Activated T-helper 2 cell treated with anti-CD3 and anti-CD28 coated beads, Interferon-gamma antibody, Interleukin-2, Interleukin-4, amounts not matched to agents 10 μg/mL and 5 μg/mL and 100 μg/mL, durations not matched to agents 14 hours and 24 hours and 36 hours (primary cell): ENCODE results near the gene CAMKK2. TPM values are rescaled to one million over a fixed set of nuclear protein-coding genes. Genes with fewer than 3 reads are reported as not detected.
A peak's percentile ranks its signal among the peaks of the same experiment; 100 is the strongest.
"Not testable (repeated sequence)": the region's sequence is repeated elsewhere in the genome, so short reads cannot be mapped to it uniquely, and the experiment has no call there.

Experiments used
- DNase-seq: peaks from one replicate; pipeline ENCODE4 v3.0.0; 2021; ENCODE audit warnings: low spot score
- H3K27ac Mint-ChIP-seq: one replicate; pipeline ENCODE4 v1.8.0; 2021; ENCODE audit warnings: mixed read lengths
- H3K27me3 Mint-ChIP-seq: one replicate; pipeline ENCODE4 v1.8.0; 2021; ENCODE audit warnings: low read depth, mixed read lengths
- H3K36me3 Mint-ChIP-seq: one replicate; pipeline ENCODE4 v1.8.0; 2021; ENCODE audit warnings: low read depth, mixed read lengths
- H3K4me1 Mint-ChIP-seq: one replicate; pipeline ENCODE4 v1.8.0; 2021; ENCODE audit warnings: low read depth, mixed read lengths
- H3K4me3 Mint-ChIP-seq: one replicate; pipeline ENCODE4 v1.8.0; 2021; ENCODE audit warnings: low read depth, mild to moderate bottlenecking, moderate library complexity, mixed read lengths
- H3K9me3 Mint-ChIP-seq: one replicate; pipeline ENCODE4 v1.8.0; 2021; ENCODE audit warnings: mixed read lengths
- intact Hi-C: fragments of 100-400 bp; cut with micrococcal nuclease; formaldehyde crosslinking; loops from one replicate; pipeline ENCODE4 v1.15.1; 2023
- total RNA-seq: library from RNA; stranded (reverse); gene quantifications from 2 replicates; pipeline ENCODE4 v1.2.3, GENCODE V29; 2022

Gene CAMKK2
- total RNA-seq, 1 donor from 2014 or later, result 35.2 TPM

- peaks cover 3% of the 10 kb centered on the region for H3K4me1 Mint-ChIP-seq
- H3K4me3 Mint-ChIP-seq, result no peak overlapping the region
- H3K27me3 Mint-ChIP-seq, result no peaks in the 10 kb centered on the region
- H3K36me3 Mint-ChIP-seq, result peaks cover 49% of the 10 kb centered on the region
- no peak overlapping the region for H3K27ac Mint-ChIP-seq
- intact Hi-C loops, result no loop called here
- no peaks in the 10 kb centered on the region for H3K9me3 Mint-ChIP-seq
- no peak for DNase-seq
Measured at GRCh38 chr12:121264135-121264534, 32.4 kb downstream of the CAMKK2 start.

DNA sequence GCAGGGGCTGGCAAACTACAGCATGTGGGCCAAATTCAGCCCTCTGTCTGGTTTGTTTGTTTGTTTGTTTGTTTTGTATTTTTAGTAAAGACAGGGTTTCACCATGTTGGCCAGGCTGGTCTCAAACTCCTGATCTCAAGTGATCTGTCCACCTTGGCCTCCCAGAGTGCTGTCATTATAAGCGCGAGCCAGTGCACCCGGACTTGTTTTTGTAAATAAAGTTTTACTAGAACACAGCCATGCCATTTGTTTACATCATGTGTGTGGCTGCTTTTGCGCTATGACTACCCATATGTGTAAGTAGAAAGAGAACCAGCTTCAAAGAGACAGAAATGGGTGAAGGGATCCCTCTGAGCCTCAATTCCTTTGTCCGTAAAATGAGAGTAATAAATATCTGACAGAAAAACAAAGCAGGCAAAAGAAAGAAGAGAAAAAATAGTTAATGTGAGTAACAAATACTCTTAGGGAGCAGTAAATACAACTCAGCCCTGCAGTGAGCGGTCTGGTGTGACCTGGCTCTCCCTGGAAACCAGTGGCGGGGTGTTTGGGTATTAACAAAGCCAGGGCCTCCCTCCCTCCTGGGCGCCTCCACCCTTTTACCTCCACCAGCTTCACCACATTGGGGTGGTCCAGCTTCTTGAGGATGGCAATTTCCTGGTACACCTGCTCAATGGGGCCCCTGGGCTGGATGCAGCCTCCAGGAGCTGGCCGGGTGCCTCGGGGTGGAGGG, 33.1 kb downstream of the CAMKK2 start:
- Mint-ChIP-seq H3K27me3 (no peaks in the 10 kb centered on the region), H3K4me1 (no peaks in the 10 kb centered on the region), H3K36me3 (peaks cover 52% of the 10 kb centered on the region), H3K27ac (no peak overlapping the region), H3K4me3 (no peak overlapping the region), H3K9me3 (no peaks in the 10 kb centered on the region)
- DNase-seq, result no peak
- intact Hi-C loops, result no loop called here

DNA sequence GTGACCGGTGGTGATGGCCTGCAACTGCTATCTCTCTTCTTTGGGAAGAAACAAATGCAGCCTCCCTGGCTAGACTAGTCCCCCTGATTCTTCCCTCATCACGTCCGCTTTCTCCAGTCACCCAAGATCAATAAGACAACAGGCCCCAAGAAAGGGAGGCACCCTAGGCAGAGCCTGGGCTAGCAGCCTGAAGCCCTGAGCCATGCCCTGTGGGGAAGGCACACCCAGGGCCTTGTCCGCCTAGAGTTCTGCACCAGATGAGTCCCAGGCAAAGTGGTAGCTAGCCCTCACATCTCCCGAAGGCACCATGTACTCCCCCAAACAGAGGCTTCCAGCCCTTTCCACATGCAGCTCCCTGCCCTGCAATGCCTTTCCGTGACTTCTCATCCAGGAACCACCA, 35.1 kb downstream of the CAMKK2 start:
- Mint-ChIP-seq H3K4me3 (no peak overlapping the region), H3K27ac (no peak overlapping the region), H3K9me3 (no peaks in the 10 kb centered on the region), H3K4me1 (no peaks in the 10 kb centered on the region), H3K36me3 (peaks cover 57% of the 10 kb centered on the region), H3K27me3 (no peaks in the 10 kb centered on the region)
- intact Hi-C loops, result no loop called here
- DNase-seq, result no peak

DNA sequence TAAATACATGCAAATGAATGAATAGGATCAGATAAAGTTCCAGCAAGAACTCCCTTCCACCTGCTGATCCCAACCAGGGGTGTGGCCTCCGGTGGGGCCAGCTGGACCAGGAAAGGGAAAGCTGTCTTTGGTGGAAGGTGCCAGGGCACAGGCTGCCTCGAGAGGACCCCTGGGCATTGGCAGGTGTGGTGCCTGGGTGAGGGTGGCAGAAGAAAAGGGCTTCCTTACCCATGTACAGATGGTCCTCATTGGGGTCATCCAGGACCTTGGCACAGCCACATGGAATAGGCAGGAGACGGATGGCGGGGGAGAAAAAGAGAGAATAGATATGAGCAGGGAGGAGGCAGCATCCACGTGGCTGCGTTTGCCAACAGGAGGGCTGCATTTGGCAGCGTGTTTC, 36.4 kb downstream of the CAMKK2 start:
- Mint-ChIP-seq H3K27ac (no peak overlapping the region), H3K4me1 (no peaks in the 10 kb centered on the region), H3K4me3 (no peak overlapping the region), H3K9me3 (no peaks in the 10 kb centered on the region), H3K36me3 (peaks cover 60% of the 10 kb centered on the region), H3K27me3 (no peaks in the 10 kb centered on the region)
- DNase-seq, result no peak
- intact Hi-C loops, result no loop called here

GRCh38 chr12:121259074-121259473, 37.4 kb downstream of the CAMKK2 start:
- Mint-ChIP-seq H3K27ac (no peak overlapping the region), H3K36me3 (peaks cover 65% of the 10 kb centered on the region), H3K27me3 (no peaks in the 10 kb centered on the region), H3K9me3 (no peaks in the 10 kb centered on the region), H3K4me3 (no peak overlapping the region), H3K4me1 (no peaks in the 10 kb centered on the region)
- intact Hi-C loops, result no loop called here
- no peak for DNase-seq

DNA sequence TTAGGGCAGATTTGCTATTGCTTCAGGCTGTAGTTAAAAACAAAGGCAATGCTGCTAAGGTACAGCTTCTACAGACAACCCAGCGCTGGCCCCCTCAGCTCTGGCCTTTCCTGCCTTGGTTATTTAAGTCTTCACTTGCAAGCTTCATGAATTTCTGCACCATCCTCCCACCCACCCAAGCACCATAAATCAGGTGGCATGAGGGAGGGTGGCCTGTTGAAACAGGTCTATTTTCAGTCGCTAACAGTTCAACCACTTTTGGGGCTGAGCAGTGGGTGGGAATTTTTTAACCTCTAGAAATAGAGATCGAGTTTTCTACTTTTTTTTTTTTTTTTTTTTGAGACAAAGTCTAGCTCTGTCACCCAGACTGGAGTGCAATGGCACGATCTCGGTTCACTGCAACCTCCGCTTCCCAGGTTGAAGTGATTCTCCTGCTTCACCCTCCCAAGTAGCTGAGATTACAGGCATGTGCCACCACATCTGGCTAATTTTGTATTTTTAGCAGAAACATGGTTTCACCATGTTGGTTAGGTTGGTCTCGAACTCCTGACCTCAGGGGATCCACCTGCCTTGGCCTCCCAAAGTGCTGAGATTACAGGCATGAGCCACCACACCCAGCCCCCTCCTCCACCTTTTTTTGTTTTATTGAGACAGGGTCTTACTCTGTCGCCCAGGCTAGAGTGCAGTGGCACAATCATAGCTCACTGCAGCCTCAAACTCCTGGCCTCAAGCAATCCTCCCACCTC, 38.6 kb downstream of the CAMKK2 start:
- H3K9me3 Mint-ChIP-seq, H3K4me1 Mint-ChIP-seq, H3K4me3 Mint-ChIP-seq, H3K27ac Mint-ChIP-seq, DNase-seq, H3K27me3 Mint-ChIP-seq, intact Hi-C loops: not testable (repeated sequence)
- peaks cover 73% of the 10 kb centered on the region for H3K36me3 Mint-ChIP-seq

DNA sequence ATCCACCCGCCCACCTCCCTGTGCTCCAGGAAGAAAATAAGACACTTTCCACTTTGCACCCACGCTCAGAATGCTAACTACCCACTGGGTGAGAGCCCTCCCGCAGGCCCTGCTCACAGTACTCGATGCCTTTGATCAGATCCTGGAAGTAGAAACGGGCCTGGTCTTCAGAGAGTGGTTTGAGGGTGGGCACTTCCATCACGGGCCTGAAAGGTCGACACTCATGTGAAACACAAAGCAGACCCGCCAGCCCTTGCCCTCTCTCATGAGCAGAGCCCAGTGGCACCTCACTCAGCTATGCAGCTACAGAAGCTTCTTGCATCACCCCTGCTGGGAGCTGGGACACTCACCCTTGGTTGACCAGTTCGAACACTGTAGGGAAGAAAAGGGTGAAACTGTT, 41.1 kb downstream of the CAMKK2 start:
- H3K27ac Mint-ChIP-seq, result no peak overlapping the region
- no peaks in the 10 kb centered on the region for H3K27me3 Mint-ChIP-seq
- intact Hi-C loops, result no loop called here
- H3K36me3 Mint-ChIP-seq, result peaks cover 81% of the 10 kb centered on the region
- peaks cover 3% of the 10 kb centered on the region for H3K4me1 Mint-ChIP-seq
- H3K9me3 Mint-ChIP-seq, result no peaks in the 10 kb centered on the region
- DNase-seq, result no peak
- no peak overlapping the region for H3K4me3 Mint-ChIP-seq

- intact Hi-C loops, result no loop called here
- Mint-ChIP-seq H3K27me3 (no peaks in the 10 kb centered on the region), H3K9me3 (no peaks in the 10 kb centered on the region), H3K36me3 (peaks cover 78% of the 10 kb centered on the region), H3K4me1 (peaks cover 3% of the 10 kb centered on the region), H3K4me3 (no peak overlapping the region), H3K27ac (no peak overlapping the region)
- no peak for DNase-seq
Measured at GRCh38 chr12:121253638-121254335, 42.7 kb downstream of the CAMKK2 start.

- peak overlapping the region; percentile 49 for H3K27ac Mint-ChIP-seq
- DNase-seq, result no peak
- no peaks in the 10 kb centered on the region for H3K27me3 Mint-ChIP-seq
- H3K9me3 Mint-ChIP-seq, result no peaks in the 10 kb centered on the region
- H3K36me3 Mint-ChIP-seq, result peaks cover 78% of the 10 kb centered on the region
- no peak overlapping the region for H3K4me3 Mint-ChIP-seq
- intact Hi-C loops, result no loop called here
- H3K4me1 Mint-ChIP-seq, result peaks cover 3% of the 10 kb centered on the region
Measured at GRCh38 chr12:121252712-121253345, 43.7 kb downstream of the CAMKK2 start.

DNA sequence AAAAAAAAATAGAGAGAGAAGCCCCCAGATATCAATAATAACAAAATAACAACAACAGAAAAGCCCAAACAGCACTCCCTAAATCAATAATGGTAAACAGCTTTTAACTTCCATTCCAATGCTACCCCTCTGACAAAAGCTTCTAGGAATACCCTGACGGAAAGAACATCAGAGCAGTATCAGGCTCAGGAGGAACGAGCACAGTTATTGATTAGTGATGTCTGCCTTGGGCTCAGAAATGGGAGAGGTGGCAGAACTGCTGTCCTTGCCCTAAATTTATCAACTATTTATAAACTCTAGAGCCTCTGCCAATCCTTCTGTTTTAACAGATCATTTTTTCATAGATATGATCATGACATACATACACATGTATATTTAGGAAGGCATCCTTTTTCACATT, 44.7 kb downstream of the CAMKK2 start:
- H3K27ac Mint-ChIP-seq, result no peak overlapping the region
- no peaks in the 10 kb centered on the region for H3K9me3 Mint-ChIP-seq
- H3K4me1 Mint-ChIP-seq, result peaks cover 3% of the 10 kb centered on the region
- intact Hi-C loops, result no loop called here
- H3K27me3 Mint-ChIP-seq, result no peaks in the 10 kb centered on the region
- no peak overlapping the region for H3K4me3 Mint-ChIP-seq
- H3K36me3 Mint-ChIP-seq, result peaks cover 76% of the 10 kb centered on the region
- no peak for DNase-seq

GRCh38 chr12:121250359-121250758, 46.1 kb downstream of the CAMKK2 start:
- peaks cover 3% of the 10 kb centered on the region for H3K4me1 Mint-ChIP-seq
- no peaks in the 10 kb centered on the region for H3K9me3 Mint-ChIP-seq
- H3K27ac Mint-ChIP-seq, result no peak overlapping the region
- no peak overlapping the region for H3K4me3 Mint-ChIP-seq
- DNase-seq, result no peak
- intact Hi-C loops, result no loop called here
- no peaks in the 10 kb centered on the region for H3K27me3 Mint-ChIP-seq
- peaks cover 67% of the 10 kb centered on the region for H3K36me3 Mint-ChIP-seq

- Mint-ChIP-seq H3K4me3 (no peak overlapping the region), H3K36me3 (peaks cover 55% of the 10 kb centered on the region), H3K27ac (no peak overlapping the region), H3K27me3 (no peaks in the 10 kb centered on the region), H3K4me1 (no peaks in the 10 kb centered on the region), H3K9me3 (no peaks in the 10 kb centered on the region)
- DNase-seq, result no peak
- intact Hi-C loops, result no loop called here
Measured at GRCh38 chr12:121248622-121249021, 47.9 kb downstream of the CAMKK2 start.
